Caco-2 (cell line): Measurements from ENCODE around the gene UBAP2. TPM values are rescaled to one million over a fixed set of nuclear protein-coding genes. Genes with fewer than 3 reads are reported as not detected.
A peak's percentile ranks its signal among the peaks of the same experiment; 100 is the strongest.

Source experiments
- BruUV-seq: library from RNA; stranded (reverse); fragments of 400-500 nt; replicated peaks from 2 replicates; lab custom pipeline; 2021; lab: Mats Ljungman, UMichigan
- CTCF ChIA-PET: fragments of 300-600 bp; sonication (Branson Sonifier 250); formaldehyde crosslinking; loops from one replicate; lab custom pipeline; 2022; ENCODE audit warnings: antibody characterized with exemption; lab: Charles Lee
- POLR2A ChIA-PET: fragments of 300-600 bp; sonication (Branson Sonifier 250); formaldehyde crosslinking; loops from one replicate; lab custom pipeline; 2022; ENCODE audit warnings: antibody characterized with exemption; lab: Charles Lee
- DNase-seq, 2 experiments: peaks; one replicate each; pipeline versions ENCODE4 v3.0.0 to v3.0.0-alpha.2; 2020 to 2022
- H3K27me3 ChIP-seq: replicated peaks from 2 replicates; pipeline ENCODE4 v1.6.0; 2011; ENCODE audit warnings: low read length; ENCODE audit not compliant: control insufficient read depth, insufficient read depth
- H3K36me3 ChIP-seq: 2 replicates; pipeline ENCODE4 v1.5.1; 2011; ENCODE audit warnings: low read length; ENCODE audit not compliant: control insufficient read depth, insufficient read depth
- H3K4me1 ChIP-seq: fragments of 250-450 bp; sonication (Bioruptor Pico); 2 replicates; pipeline ENCODE4 v1.5.1; 2020; ENCODE audit warnings: mild to moderate bottlenecking
- H3K4me3 ChIP-seq: 2 replicates; pipeline ENCODE4 v1.5.1; 2011; ENCODE audit warnings: low read depth, mild to moderate bottlenecking, control low read depth, low read length
- H3K9me3 ChIP-seq: fragments of 250-450 bp; sonication (Bioruptor Pico); 2 replicates; pipeline ENCODE4 v1.5.1; 2020; ENCODE audit warnings: mild to moderate bottlenecking, moderate library complexity
- H3K27ac Mint-ChIP-seq: one replicate; pipeline ENCODE4 v1.8.0; 2022; ENCODE audit warnings: mixed read lengths; ENCODE audit not compliant: unreplicated experiment
- H3K27me3 Mint-ChIP-seq: one replicate; pipeline ENCODE4 v1.8.0; 2022; ENCODE audit warnings: mixed read lengths; ENCODE audit not compliant: insufficient read depth, unreplicated experiment
- H3K36me3 Mint-ChIP-seq: one replicate; pipeline ENCODE4 v1.8.0; 2022; ENCODE audit warnings: mild to moderate bottlenecking, mixed read lengths; ENCODE audit not compliant: insufficient read depth, unreplicated experiment
- H3K4me1 Mint-ChIP-seq: one replicate; pipeline ENCODE4 v1.8.0; 2022; ENCODE audit warnings: low read depth, mixed read lengths; ENCODE audit not compliant: unreplicated experiment
- H3K4me3 Mint-ChIP-seq: one replicate; pipeline ENCODE4 v1.8.0; 2022; ENCODE audit warnings: mild to moderate bottlenecking, moderate library complexity, mixed read lengths; ENCODE audit not compliant: unreplicated experiment
- H3K9me3 Mint-ChIP-seq: one replicate; pipeline ENCODE4 v1.8.0; 2022; ENCODE audit warnings: mixed read lengths; ENCODE audit not compliant: unreplicated experiment
- CTCF ChIP-seq, 2 experiments: fragments of 200-600 bp in 1 of 2; IDR thresholded peaks; 1 replicate in 1 of 2; 2 replicates in 1 of 2; pipeline versions ENCODE4 v1.5.1 to v1.8.0; 2011 to 2022; ENCODE audit warnings: antibody characterized with exemption in 1 of 2, control low read depth in 1 of 2, inconsistent platforms in 1 of 2, low read depth in 1 of 2, low read length in 1 of 2, mild to moderate bottlenecking in 1 of 2, moderate library complexity in 1 of 2; ENCODE audit not compliant: insufficient read depth in 1 of 2, severe bottlenecking in 1 of 2, unreplicated experiment in 1 of 2
- intact Hi-C: fragments of 100-400 bp; cut with micrococcal nuclease; formaldehyde crosslinking; loops from one replicate; pipeline ENCODE4 v1.10.0; 2022; ENCODE audit not compliant: unreplicated experiment
- total RNA-seq: library from RNA; stranded (reverse); gene quantifications from 2 replicates; pipeline ENCODE4 v1.2.3, GENCODE V29; 2022

Gene UBAP2
- total RNA-seq, 1 experiment from 2014 or later, result 87.5 TPM

DNA sequence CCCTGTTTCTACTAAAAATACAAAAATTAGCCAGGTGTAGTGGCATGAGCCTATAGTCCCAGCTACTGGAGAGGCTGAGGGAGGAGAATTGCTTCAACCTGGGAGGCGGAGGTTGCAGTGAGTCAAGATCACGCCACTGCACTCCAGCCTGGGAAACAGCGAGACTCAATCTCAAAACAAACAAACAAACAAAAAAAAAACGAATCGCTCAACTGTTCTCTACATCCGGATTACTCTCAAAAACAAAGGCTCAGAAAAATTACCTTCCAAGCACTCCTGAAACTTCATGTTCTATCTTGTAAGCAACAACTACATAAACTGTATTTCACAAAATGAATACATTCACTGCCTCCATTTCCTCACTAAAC, 14.0 kb downstream of the UBAP2 start:
- no peak for DNase-seq
- no peak overlapping the region for H3K4me3 Mint-ChIP-seq
- H3K4me1 Mint-ChIP-seq, result peaks cover 22% of the 10 kb centered on the region
- H3K27me3 Mint-ChIP-seq, result no peaks in the 10 kb centered on the region
- BruUV-seq, result TSS peak; percentile 1
- H3K36me3 Mint-ChIP-seq, result peaks cover 86% of the 10 kb centered on the region
- TF ChIP-seq CTCF (IDR thresholded peaks at IDR 0.05; ENCODE audit: insufficient read depth in 1 of 2, low read depth in 1 of 2, low read length in 1 of 2, severe bottlenecking in 1 of 2, unreplicated experiment in 1 of 2), result no peak
- H3K9me3 Mint-ChIP-seq, result no peaks in the 10 kb centered on the region
- H3K27ac Mint-ChIP-seq, result peak overlapping the region; percentile 75
- H3K9me3 ChIP-seq, result no peaks in the 10 kb centered on the region
- H3K4me3 ChIP-seq, result no peak overlapping the region
- no peaks in the 10 kb centered on the region for H3K27me3 ChIP-seq
- intact Hi-C loops, result loop anchor here (1.0 kb wide), 2 partner anchors 15 to 39 kb away; no protein-coding TSS in a partner anchor
- peaks cover 38% of the 10 kb centered on the region for H3K4me1 ChIP-seq
- CTCF ChIA-PET, result no interaction called here
- POLR2A ChIA-PET, result no interaction called here
- H3K36me3 ChIP-seq, result no peaks in the 10 kb centered on the region; the same call in 1 of the 2 replicates

DNA sequence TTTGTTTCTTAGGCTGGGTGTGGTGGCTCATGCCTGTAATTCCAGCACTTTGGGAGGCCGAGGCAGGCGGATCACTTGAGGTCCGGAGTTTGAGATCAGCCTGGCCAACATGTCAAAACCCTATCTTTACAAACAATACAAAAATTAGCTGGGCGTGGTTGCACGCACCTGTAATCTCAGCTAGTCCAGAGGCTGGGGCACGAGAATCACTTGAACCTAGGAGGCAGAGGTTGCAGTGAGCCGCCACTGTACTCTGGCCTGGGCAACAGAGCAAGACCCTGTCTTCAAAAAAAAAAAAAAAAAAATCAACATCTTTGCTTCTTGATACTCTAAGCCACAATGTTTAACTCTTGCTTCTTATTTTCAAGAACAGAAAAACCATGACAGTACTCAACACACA, 16.1 kb downstream of the UBAP2 start:
- no peak for TF ChIP-seq CTCF (IDR thresholded peaks at IDR 0.05; ENCODE audit: insufficient read depth in 1 of 2, low read depth in 1 of 2, low read length in 1 of 2, severe bottlenecking in 1 of 2, unreplicated experiment in 1 of 2)
- peaks cover 22% of the 10 kb centered on the region for H3K4me1 Mint-ChIP-seq
- DNase-seq, result no peak
- BruUV-seq, result no TSS peak
- no peaks in the 10 kb centered on the region for H3K27me3 Mint-ChIP-seq
- POLR2A ChIA-PET, result no interaction called here
- no peaks in the 10 kb centered on the region for H3K9me3 Mint-ChIP-seq
- Histone ChIP-seq H3K27me3 (no peaks in the 10 kb centered on the region), H3K4me3 (no peak overlapping the region), H3K36me3 (no peaks in the 10 kb centered on the region; the same call in none of the 2 replicates), H3K4me1 (peaks cover 35% of the 10 kb centered on the region), H3K9me3 (no peaks in the 10 kb centered on the region)
- peak overlapping the region; percentile 45 for H3K27ac Mint-ChIP-seq
- H3K36me3 Mint-ChIP-seq, result peaks cover 79% of the 10 kb centered on the region
- no peak overlapping the region for H3K4me3 Mint-ChIP-seq
- CTCF ChIA-PET, result no interaction called here
- intact Hi-C loops, result no loop called here

GRCh38 chr9:34027845-34028574, 20.7 kb downstream of the UBAP2 start:
- no peak overlapping the region for H3K27ac Mint-ChIP-seq
- peaks cover 73% of the 10 kb centered on the region for H3K36me3 Mint-ChIP-seq
- no peaks in the 10 kb centered on the region for H3K9me3 ChIP-seq
- H3K4me1 Mint-ChIP-seq, result peaks cover 21% of the 10 kb centered on the region
- no peaks in the 10 kb centered on the region for H3K27me3 Mint-ChIP-seq
- H3K4me3 Mint-ChIP-seq, result no peak overlapping the region
- no peaks in the 10 kb centered on the region for H3K27me3 ChIP-seq
- intact Hi-C loops, result no loop called here
- no peak for DNase-seq
- H3K36me3 ChIP-seq, result no peaks in the 10 kb centered on the region; the same call in none of the 2 replicates
- BruUV-seq, result no TSS peak
- peaks cover 2% of the 10 kb centered on the region; the same call in 1 of the 2 replicates for H3K4me1 ChIP-seq
- ChIA-PET CTCF (no interaction called here), POLR2A (interaction anchor here (0.6 to 0.9 kb wide), 2 partner anchors 14 to 21 kb away, joined by 4 read pairs; partner anchors contain the start of gene UBAP2)
- no peaks in the 10 kb centered on the region for H3K9me3 Mint-ChIP-seq
- TF ChIP-seq CTCF (IDR thresholded peaks at IDR 0.05; ENCODE audit: insufficient read depth in 1 of 2, low read depth in 1 of 2, low read length in 1 of 2, severe bottlenecking in 1 of 2, unreplicated experiment in 1 of 2), result no peak
- H3K4me3 ChIP-seq, result no peak overlapping the region
